H1 (cell line): ENCODE results near the gene ARPP19. TPM values are rescaled to one million over a fixed set of nuclear protein-coding genes. Genes with fewer than 3 reads are reported as not detected.

ENCODE experiments used
- CTCF ChIA-PET: fragments of 300-600 bp; sonication (Branson Sonifier 250); formaldehyde crosslinking; loops from one replicate; lab custom pipeline; 2021; ENCODE audit not compliant: partially characterized antibody; lab: Charles Lee
- POLR2A ChIA-PET: fragments of 300-600 bp; sonication (Branson Sonifier 250); formaldehyde crosslinking; loops from one replicate; lab custom pipeline; 2021; ENCODE audit warnings: inconsistent platforms; ENCODE audit not compliant: partially characterized antibody; lab: Charles Lee
- DNase-seq, 2 experiments: peaks; one replicate each; pipeline versions ENCODE4 v3.0.0 to v3.0.0-alpha.2; 2010 to 2022; ENCODE audit warnings: low spot score in 2 of 2, low read depth in 1 of 2, mixed read lengths in 1 of 2
- FAIRE-seq: peaks from 2 replicates; lab custom pipeline; 2011; peaks lifted over from hg19 to GRCh38; lab: Jason Lieb, UNC
- H2AFZ ChIP-seq: 2 replicates; pipeline ENCODE4 v1.8.1; 2012; ENCODE audit warnings: low read length, inconsistent platforms
- H2AK5ac ChIP-seq: 2 replicates; pipeline ENCODE4 v1.6.1; 2013; ENCODE audit warnings: low read depth, low read length
- H2BK120ac ChIP-seq: replicated peaks from 2 replicates; pipeline ENCODE3; 2013; ENCODE audit warnings: low read depth, low read length, inconsistent platforms
- H2BK12ac ChIP-seq: 2 replicates; pipeline ENCODE4 v1.6.1; 2013; ENCODE audit warnings: low read depth, low read length
- H2BK15ac ChIP-seq: 2 replicates; pipeline ENCODE4 v1.6.1; 2013; ENCODE audit warnings: low read length
- H2BK20ac ChIP-seq: 2 replicates; pipeline ENCODE4 v1.6.1; 2013; ENCODE audit warnings: low read length
- H2BK5ac ChIP-seq: 2 replicates; pipeline ENCODE4 v1.6.1; 2013; ENCODE audit warnings: low read depth, low read length
- H3K14ac ChIP-seq: 2 replicates; pipeline ENCODE4 v1.6.1; 2013; ENCODE audit warnings: inconsistent platforms; ENCODE audit not compliant: insufficient read length
- H3K18ac ChIP-seq: 2 replicates; pipeline ENCODE4 v1.6.1; 2013; ENCODE audit warnings: low read length; ENCODE audit errors: extremely low read depth
- H3K23ac ChIP-seq: 2 replicates; pipeline ENCODE4 v1.6.1; 2013; ENCODE audit warnings: inconsistent platforms; ENCODE audit not compliant: insufficient read length
- H3K23me2 ChIP-seq: 2 replicates; pipeline ENCODE4 v1.6.1; 2013; ENCODE audit warnings: low read depth, low read length
- H3K27ac ChIP-seq: 2 replicates; pipeline ENCODE4 v1.6.1; 2011; ENCODE audit warnings: low read depth, low read length, inconsistent platforms
- H3K27me3 ChIP-seq, 4 experiments: replicated peaks in 1 of 4; 1 replicate in 1 of 4; 2 replicates in 3 of 4; pipeline versions ENCODE4 v1.6.1 to v1.8.1; 2011 to 2013; ENCODE audit warnings: low read length in 3 of 4, mild to moderate bottlenecking in 3 of 4, inconsistent platforms in 2 of 4, mixed read lengths in 2 of 4, moderate library complexity in 1 of 4; ENCODE audit not compliant: control insufficient read depth in 3 of 4, insufficient read depth in 3 of 4; ENCODE audit errors: extremely low read depth in 1 of 4
- H3K36me3 ChIP-seq, 4 experiments: 2 replicates each; pipeline versions ENCODE4 v1.6.1 to v1.8.1; 2011 to 2013; ENCODE audit warnings: mild to moderate bottlenecking in 4 of 4, low read length in 3 of 4, moderate library complexity in 2 of 4, control low read depth in 1 of 4, inconsistent platforms in 1 of 4; ENCODE audit not compliant: insufficient read depth in 4 of 4, control insufficient read depth in 2 of 4
- H3K4ac ChIP-seq: replicated peaks from 2 replicates; pipeline ENCODE3; 2013; ENCODE audit warnings: low read length, low read depth, mixed read lengths, inconsistent platforms; ENCODE audit not compliant: insufficient read length
- H3K4me1 ChIP-seq, 4 experiments: replicated peaks in 1 of 4; 1 replicate in 1 of 4; 2 replicates in 3 of 4; pipeline versions ENCODE4 v1.6.1 to v1.8.1; 2011 to 2013; ENCODE audit warnings: low read length in 3 of 4, inconsistent platforms in 2 of 4, mixed read lengths in 1 of 4; ENCODE audit not compliant: insufficient read depth in 4 of 4, control insufficient read depth in 3 of 4
- H3K4me2 ChIP-seq, 2 experiments: 2 replicates each; pipeline versions ENCODE4 v1.6.1 to v1.8.1; 2011 to 2013; ENCODE audit warnings: low read depth in 2 of 2, low read length in 2 of 2, control low read depth in 1 of 2, inconsistent platforms in 1 of 2, mild to moderate bottlenecking in 1 of 2; ENCODE audit not compliant: insufficient read depth in 1 of 2
- H3K4me3 ChIP-seq, 4 experiments: fragments of 200-600, 300-600 bp in 1 of 4; sonication (generic), shearing (Covaris generic), sonication (Bioruptor Twin) in 1 of 4; 2 replicates each; pipeline versions ENCODE4 v1.5.1 to v1.8.1; 2011 to 2016; ENCODE audit warnings: low read length in 4 of 4, low read depth in 3 of 4, control low read depth in 2 of 4, inconsistent platforms in 2 of 4, mild to moderate bottlenecking in 2 of 4, mixed read lengths in 1 of 4, moderate library complexity in 1 of 4; ENCODE audit not compliant: insufficient read depth in 2 of 4; ENCODE audit errors: extremely low read depth in 1 of 4
- H3K56ac ChIP-seq: replicated peaks from 2 replicates; pipeline ENCODE3; 2013; ENCODE audit warnings: low read depth, mild to moderate bottlenecking, mixed read lengths, low read length, inconsistent platforms; ENCODE audit not compliant: insufficient read length
- H3K79me1 ChIP-seq: 2 replicates; pipeline ENCODE4 v1.6.1; 2013; ENCODE audit warnings: low read depth, low read length, control low read depth
- H3K79me2 ChIP-seq, 2 experiments: 2 replicates each; pipeline versions ENCODE4 v1.6.1 to v1.8.1; 2012 to 2013; ENCODE audit warnings: low read length in 2 of 2, mild to moderate bottlenecking in 2 of 2, inconsistent platforms in 1 of 2; ENCODE audit not compliant: insufficient read depth in 2 of 2, control insufficient read depth in 1 of 2
- H3K9ac ChIP-seq, 4 experiments: replicated peaks in 1 of 4; 1 replicate in 1 of 4; 2 replicates in 3 of 4; pipeline versions ENCODE4 v1.6.1 to v1.8.1; 2011 to 2013; ENCODE audit warnings: low read depth in 3 of 4, low read length in 3 of 4, control low read depth in 2 of 4, mild to moderate bottlenecking in 2 of 4, moderate library complexity in 2 of 4, inconsistent platforms in 1 of 4; ENCODE audit errors: extremely low read depth in 1 of 4
- H3K9me3 ChIP-seq, 2 experiments: 2 replicates each; pipeline versions ENCODE4 v1.6.1 to v1.8.1; 2012 to 2013; ENCODE audit warnings: mild to moderate bottlenecking in 2 of 2, moderate library complexity in 2 of 2, control low read depth in 1 of 2, inconsistent platforms in 1 of 2, low read depth in 1 of 2, low read length in 1 of 2, mixed read lengths in 1 of 2; ENCODE audit not compliant: insufficient read depth in 2 of 2
- H4K20me1 ChIP-seq, 2 experiments: replicated peaks in 1 of 2; 2 replicates each; pipeline versions ENCODE3 to v1.8.1; 2011 to 2013; ENCODE audit warnings: inconsistent platforms in 2 of 2, low read length in 2 of 2, mild to moderate bottlenecking in 1 of 2; ENCODE audit not compliant: insufficient read depth in 2 of 2, control insufficient read depth in 1 of 2
- H4K5ac ChIP-seq: 2 replicates; pipeline ENCODE4 v1.6.1; 2013; ENCODE audit warnings: low read length, low read depth, mixed read lengths, inconsistent platforms; ENCODE audit not compliant: insufficient read length
- H4K8ac ChIP-seq: 2 replicates; pipeline ENCODE4 v1.8.0; 2013; ENCODE audit warnings: mild to moderate bottlenecking, moderate library complexity, low read length, inconsistent platforms; ENCODE audit not compliant: insufficient read depth; ENCODE audit errors: extremely low read depth
- H4K91ac ChIP-seq: replicated peaks from 2 replicates; pipeline ENCODE3; 2013; ENCODE audit warnings: low read length, mixed read lengths, inconsistent platforms; ENCODE audit not compliant: insufficient read length
- TAF1 ChIP-seq: IDR thresholded peaks from 2 replicates; pipeline ENCODE4 v1.6.1; 2011; ENCODE audit warnings: mild to moderate bottlenecking, low read depth, low read length
- WGBS, 2 experiments: shearing (Covaris generic) in 1 of 2; methylation state at CpG; one replicate each; pipeline versions ENCODE4 v1.1.6 to v1.1.7; 2013 to 2015; ENCODE audit warnings: low lambda C conversion rate in 2 of 2, mixed read lengths in 2 of 2, inconsistent platforms in 1 of 2, low coverage in 1 of 2, missing lambda C conversion rate in 1 of 2; ENCODE audit not compliant: insufficient replicate concordance in 2 of 2, insufficient coverage in 1 of 2, insufficient read length in 1 of 2; ENCODE audit errors: extremely low coverage in 1 of 2, missing lambda C conversion rate in 1 of 2; 5-methylcytosine and 5-hydroxymethylcytosine counted together
- polyA plus RNA-seq, 7 experiments: library from polyadenylated mRNA; depleted of rRNA in 3 of 7; stranded (reverse) in 5 of 7; unstranded in 2 of 7; fragments of >200 nt in 5 of 7; fragments of 200-250 nt in 2 of 7; gene quantifications; 1 replicate in 5 of 7; 2 replicates in 1 of 7; 4 replicates in 1 of 7; pipeline versions ENCODE4 v1.2.1 to v1.2.3, GENCODE V29; 2011 to 2013; ENCODE audit warnings: missing spikeins in 2 of 7, mixed read lengths in 2 of 7
- total RNA-seq: library from RNA; stranded (reverse); fragmentation: NEBNext Ultra II Directional; extraction: Animal tissue kit (Norgen Biotek cat#: 25700); gene quantifications from 2 replicates; pipeline ENCODE4 v1.2.1, GENCODE V29; 2021

The ARPP19 gene
- total and polyA plus RNA-seq, 2 of the 8 experiments (the other 6 are each of a cell fraction or from before 2014, with no cell fraction given), result 81.9 to 274 TPM

GRCh38 chr15:52502608-52503007, 66.2 kb downstream of the ARPP19 start:
- POLR2A ChIA-PET, result interaction anchor here (0.9 kb wide), 1 partner anchor 8 kb away, joined by 3 read pairs; no protein-coding TSS in a partner anchor
- H2BK12ac ChIP-seq, result no peak overlapping the region
- no peak for DNase-seq
- no peaks in the 10 kb centered on the region for H3K27me3 ChIP-seq
- no peak overlapping the region for H3K23ac ChIP-seq
- H2AK5ac ChIP-seq, result no peak overlapping the region
- H2BK20ac ChIP-seq, result no peak overlapping the region
- no peak overlapping the region for H3K14ac ChIP-seq
- H2BK120ac ChIP-seq, result no peak overlapping the region
- H3K27ac ChIP-seq, result no peak overlapping the region
- no peak overlapping the region for H4K8ac ChIP-seq
- CTCF ChIA-PET, result interaction anchor here (0.9 kb wide), 1 partner anchor 38 kb away, joined by 3 read pairs; no protein-coding TSS in a partner anchor
- H3K4me1 ChIP-seq, result no peaks in the 10 kb centered on the region
- H2BK5ac ChIP-seq, result no peak overlapping the region
- H3K18ac ChIP-seq, result no peak overlapping the region
- H3K23me2 ChIP-seq, result no peaks in the 10 kb centered on the region
- no peak for FAIRE-seq
- H4K5ac ChIP-seq, result no peak overlapping the region
- H2BK15ac ChIP-seq, result no peak overlapping the region
- H3K79me2 ChIP-seq, result no peaks in the 10 kb centered on the region; a peak in 1 of 4 replicates
- H4K91ac ChIP-seq, result no peak overlapping the region
- no peaks in the 10 kb centered on the region for H3K36me3 ChIP-seq
- H3K4me3 ChIP-seq, result no peak overlapping the region
- no peak overlapping the region for H3K4ac ChIP-seq
- no peaks in the 10 kb centered on the region for H3K79me1 ChIP-seq
- H3K9me3 ChIP-seq, result no peaks in the 10 kb centered on the region
- no peak for TF ChIP-seq TAF1
- H3K9ac ChIP-seq, result peak overlapping the region in 1 of 4 experiments; percentile 34; a peak in 1 of 7 replicates
- no peak overlapping the region for H2AFZ ChIP-seq
- no peak overlapping the region for H3K4me2 ChIP-seq
- no peaks in the 10 kb centered on the region for H4K20me1 ChIP-seq
- 97% methylated on average over 1 of the region's 1 CpG; no CpG with 5 or more reads in 1 of the 2 experiments for WGBS, 2 experiments
- no peak overlapping the region for H3K56ac ChIP-seq
